Glutamatergic neuron (in vitro differentiated cells): Measurements from ENCODE around the gene PDCD1. TPM values are rescaled to one million over a fixed set of nuclear protein-coding genes. Genes with fewer than 3 reads are reported as not detected.
"Not testable (repeated sequence)": the region's sequence is repeated elsewhere in the genome, so short reads cannot be mapped to it uniquely, and the experiment has no call there.

Experiments used
- DNase-seq: peaks from one replicate; pipeline ENCODE4 v3.0.0; 2022
- H3K27ac Mint-ChIP-seq: one replicate; pipeline ENCODE4 v1.8.0; 2020; ENCODE audit warnings: mild to moderate bottlenecking, mixed read lengths, inconsistent platforms; ENCODE audit not compliant: unreplicated experiment
- H3K27me3 Mint-ChIP-seq: one replicate; pipeline ENCODE4 v1.8.0; 2020; ENCODE audit warnings: mild to moderate bottlenecking, moderate library complexity, mixed read lengths, inconsistent platforms; ENCODE audit not compliant: unreplicated experiment
- H3K36me3 Mint-ChIP-seq: one replicate; pipeline ENCODE4 v1.8.0; 2020; ENCODE audit warnings: mild to moderate bottlenecking, mixed read lengths, inconsistent platforms; ENCODE audit not compliant: unreplicated experiment
- H3K4me1 Mint-ChIP-seq: one replicate; pipeline ENCODE4 v1.8.0; 2020; ENCODE audit warnings: mild to moderate bottlenecking, low read depth, mixed read lengths, inconsistent platforms; ENCODE audit not compliant: unreplicated experiment
- H3K4me3 Mint-ChIP-seq: one replicate; pipeline ENCODE4 v1.8.0; 2020; ENCODE audit warnings: mild to moderate bottlenecking, mixed read lengths, inconsistent platforms; ENCODE audit not compliant: unreplicated experiment
- H3K9me3 Mint-ChIP-seq: one replicate; pipeline ENCODE4 v1.8.0; 2020; ENCODE audit warnings: mild to moderate bottlenecking, moderate library complexity, mixed read lengths, inconsistent platforms; ENCODE audit not compliant: unreplicated experiment
- CTCF ChIP-seq: fragments of 200-600 bp; sonication (generic); IDR thresholded peaks from one replicate; pipeline ENCODE4 v1.5.0; 2021; ENCODE audit not compliant: partially characterized antibody, unreplicated experiment
- total RNA-seq: library from RNA; stranded (reverse); fragmentation: NEBNext Ultra II Directional; extraction: Animal tissue kit (Norgen Biotek cat#: 25700); gene quantifications from one replicate; pipeline ENCODE4 v1.2.1, GENCODE V29; 2021; ENCODE audit not compliant: unreplicated experiment

Gene PDCD1
- total RNA-seq, 1 donor from 2014 or later = not detected

- no peak for TF ChIP-seq CTCF
- Mint-ChIP-seq H3K36me3 (peaks cover 19% of the 10 kb centered on the region), H3K27me3 (peaks cover 18% of the 10 kb centered on the region), H3K9me3 (peaks cover 21% of the 10 kb centered on the region), H3K27ac (no peak overlapping the region), H3K4me3 (no peak overlapping the region), H3K4me1 (peaks cover 4% of the 10 kb centered on the region)
- no peak for DNase-seq
These were observed 36.5 kb downstream of the PDCD1 start for GRCh38 chr2:241822264-241822623.

GRCh38 chr2:241821460-241822263 is 37.0 kb downstream of the PDCD1 start:
- no peak for TF ChIP-seq CTCF
- H3K36me3 Mint-ChIP-seq = peaks cover 19% of the 10 kb centered on the region
- H3K9me3 Mint-ChIP-seq = peaks cover 21% of the 10 kb centered on the region
- no peak for DNase-seq
- no peak overlapping the region for H3K4me3 Mint-ChIP-seq
- no peak overlapping the region for H3K27ac Mint-ChIP-seq
- peaks cover 18% of the 10 kb centered on the region for H3K27me3 Mint-ChIP-seq
- H3K4me1 Mint-ChIP-seq = peaks cover 4% of the 10 kb centered on the region

GRCh38 chr2:241820625-241821384 is 37.9 kb downstream of the PDCD1 start:
- no peak for TF ChIP-seq CTCF
- Mint-ChIP-seq H3K36me3 (peaks cover 19% of the 10 kb centered on the region), H3K9me3 (peaks cover 17% of the 10 kb centered on the region), H3K27ac (no peak overlapping the region), H3K4me3 (no peak overlapping the region), H3K4me1 (peaks cover 4% of the 10 kb centered on the region), H3K27me3 (peaks cover 18% of the 10 kb centered on the region)
- DNase-seq = no peak

- H3K27ac Mint-ChIP-seq, DNase-seq, H3K4me1 Mint-ChIP-seq, H3K4me3 Mint-ChIP-seq: not testable (repeated sequence)
- Mint-ChIP-seq H3K27me3 (peaks cover 21% of the 10 kb centered on the region), H3K36me3 (peaks cover 19% of the 10 kb centered on the region), H3K9me3 (peaks cover 17% of the 10 kb centered on the region)
These were observed 38.6 kb downstream of the PDCD1 start for GRCh38 chr2:241819947-241820624.

GRCh38 chr2:241818943-241819270 is 39.8 kb downstream of the PDCD1 start:
- DNase-seq = no peak

More at GRCh38 chr2:241818943-241819270, 39.8 kb downstream of the PDCD1 start:
- peaks cover 12% of the 10 kb centered on the region for H3K9me3 Mint-ChIP-seq
- H3K4me1 Mint-ChIP-seq = peaks cover 3% of the 10 kb centered on the region
- no peak overlapping the region for H3K4me3 Mint-ChIP-seq
- peaks cover 15% of the 10 kb centered on the region for H3K27me3 Mint-ChIP-seq
- peaks cover 13% of the 10 kb centered on the region for H3K36me3 Mint-ChIP-seq
- H3K27ac Mint-ChIP-seq = no peak overlapping the region
- TF ChIP-seq CTCF = no peak
